GM12873 (cell line): Measurements from ENCODE around the gene FAM193A.

Experiments used
- CTCF ChIP-seq: IDR thresholded peaks from 2 replicates; pipeline ENCODE4 v1.5.1; 2012; ENCODE audit warnings: low read depth, mild to moderate bottlenecking, moderate library complexity, low read length, control low read depth; ENCODE audit not compliant: insufficient read depth; ENCODE audit errors: missing control alignments

The FAM193A gene

DNA sequence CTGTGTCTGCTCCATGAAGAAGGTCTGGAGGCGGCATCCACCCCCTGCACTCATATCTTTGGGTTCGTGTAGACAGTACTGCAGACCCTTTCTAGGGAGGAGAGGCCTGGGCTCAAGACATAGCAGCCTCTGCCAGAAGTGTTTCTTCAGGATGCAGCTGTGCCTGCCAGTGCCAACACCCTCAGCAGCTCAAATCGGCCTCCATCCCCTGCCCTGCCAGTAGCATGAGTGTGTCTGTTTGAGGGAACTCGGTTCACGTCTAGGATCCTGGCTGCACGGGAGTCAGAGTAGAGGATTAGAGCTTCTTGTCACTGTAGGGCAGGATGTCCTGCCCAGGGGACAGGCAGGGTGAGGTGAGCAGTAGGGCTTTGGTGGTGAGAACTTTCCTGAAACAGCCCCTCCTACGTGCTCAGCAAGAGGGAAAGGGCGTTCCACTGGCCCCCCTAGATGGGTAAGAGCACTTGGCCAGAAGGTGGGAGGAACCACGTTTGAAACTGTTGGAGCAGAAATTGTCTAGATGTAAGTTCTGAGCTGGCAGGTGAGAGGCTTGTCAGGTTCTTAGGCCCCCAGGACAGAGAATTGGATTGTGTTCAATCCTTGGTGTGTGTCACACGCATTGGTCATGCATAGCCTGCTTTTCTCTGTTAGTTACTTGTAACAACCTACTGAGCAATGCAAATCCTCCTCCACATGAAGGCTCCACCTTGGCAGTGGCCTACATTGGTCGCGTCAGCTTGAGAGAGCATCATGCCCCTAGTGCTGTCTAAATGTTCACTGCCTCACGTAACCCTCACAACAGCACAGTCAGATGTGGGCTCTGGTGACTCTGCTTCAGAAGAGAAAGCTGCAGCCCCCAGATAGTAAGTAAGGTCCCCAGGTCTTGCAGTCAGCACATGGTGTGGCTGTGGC is 25.8 kb upstream of the FAM193A start:
- TF ChIP-seq CTCF, result no peak

DNA sequence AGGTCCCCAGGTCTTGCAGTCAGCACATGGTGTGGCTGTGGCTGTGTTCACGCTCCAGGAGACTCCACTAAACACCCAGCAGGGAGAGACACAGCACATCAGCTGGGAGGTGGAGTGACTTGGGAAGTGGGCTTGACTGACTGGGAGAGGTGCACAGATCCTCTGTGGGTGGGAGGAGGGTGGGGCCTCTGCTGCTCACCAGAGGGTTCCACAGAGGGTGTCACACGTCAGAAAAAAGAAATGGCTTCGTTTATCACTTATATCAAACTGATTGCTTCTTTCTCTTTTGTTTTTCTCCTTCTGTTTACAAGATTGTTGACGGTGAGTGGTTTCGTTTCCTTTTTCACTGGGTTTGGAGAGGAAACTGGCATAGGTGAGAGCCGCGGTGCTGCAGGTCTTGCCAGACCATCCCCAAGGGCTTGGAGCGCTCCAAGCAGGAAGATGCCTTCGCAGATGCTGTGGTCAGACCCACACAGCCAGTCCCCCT is 24.8 kb upstream of the FAM193A start:
- TF ChIP-seq CTCF, result no peak

- no peak for TF ChIP-seq CTCF
These were observed 23.9 kb upstream of the FAM193A start for GRCh38 chr4:2512396-2513135.

DNA sequence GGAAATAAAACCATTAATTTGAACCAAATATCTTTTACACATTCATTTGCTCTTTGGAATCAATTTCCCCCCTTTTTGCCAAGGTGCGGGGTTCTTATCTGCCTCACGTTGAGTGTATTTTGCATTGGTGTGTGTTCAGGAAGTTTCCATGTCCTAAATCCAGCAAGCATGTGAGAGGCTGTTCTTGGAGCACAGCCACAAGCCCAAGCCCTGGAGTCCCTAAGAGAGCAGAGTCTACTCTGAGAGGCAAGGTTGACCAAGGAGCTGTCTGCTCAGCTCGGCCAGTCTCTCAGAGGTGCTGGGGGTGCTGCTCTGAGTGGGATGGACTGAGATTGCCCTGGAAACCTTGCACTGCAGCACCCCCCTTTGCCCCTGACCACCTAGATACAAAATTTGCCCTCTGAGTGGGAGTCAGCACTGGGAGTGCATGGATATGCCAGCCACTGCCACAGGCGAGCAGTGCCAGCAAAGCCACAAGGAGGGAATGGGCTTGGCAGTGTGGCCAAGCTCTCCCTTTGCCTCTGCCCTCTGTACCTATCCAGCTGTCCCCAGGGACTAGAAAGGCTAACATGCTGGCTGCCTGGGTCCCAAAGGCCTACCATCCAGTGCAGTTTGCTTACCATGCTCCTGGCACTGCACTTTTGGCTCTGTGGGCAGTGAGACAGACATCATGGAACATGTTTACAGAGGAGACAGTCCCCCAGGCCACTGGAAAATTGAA is 20.5 kb upstream of the FAM193A start:
- no peak for TF ChIP-seq CTCF

DNA sequence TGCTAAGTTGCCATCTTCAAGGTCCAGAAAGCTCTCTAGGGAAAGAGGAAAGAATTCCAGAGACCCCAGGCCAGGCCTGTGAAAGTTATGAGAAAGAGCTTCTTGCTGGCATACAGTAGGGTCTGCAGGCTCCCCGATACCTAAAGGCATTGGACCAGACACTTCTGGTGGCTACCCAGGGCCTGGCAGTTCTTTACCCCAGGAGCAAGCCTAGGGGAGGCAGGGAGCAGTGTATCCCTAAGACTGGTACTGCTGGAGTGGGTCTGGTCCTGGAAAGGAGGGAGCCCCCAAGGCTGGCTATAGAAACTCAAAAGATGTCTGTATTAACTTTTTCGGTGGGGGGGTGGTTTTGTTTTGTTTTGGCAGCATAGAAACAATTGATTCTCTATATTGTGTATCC is 19.8 kb upstream of the FAM193A start:
- no peak for TF ChIP-seq CTCF

DNA sequence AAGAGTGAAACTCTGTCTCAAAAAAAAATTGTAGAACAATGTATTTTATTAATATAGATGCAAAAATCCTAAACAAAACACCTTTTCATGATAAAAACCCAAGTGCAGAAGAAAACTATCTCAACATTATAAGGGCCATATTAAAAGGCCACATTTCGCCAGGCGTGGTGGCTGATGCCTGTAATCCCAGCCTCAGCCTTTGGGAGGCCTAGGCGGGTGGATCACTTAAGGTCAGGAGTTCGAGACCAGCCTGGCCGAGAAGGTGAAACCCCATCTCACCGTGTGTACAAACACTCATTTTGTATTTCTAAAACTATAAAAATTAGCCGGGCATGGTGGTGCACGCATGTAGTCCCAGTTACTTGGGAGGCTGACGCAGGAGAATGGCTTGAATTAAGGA is 9.9 kb upstream of the FAM193A start:
- TF ChIP-seq CTCF, result peak; percentile 8
